ENCODE results near the gene MST1. TPM values are rescaled to one million over a fixed set of nuclear protein-coding genes. Genes with fewer than 3 reads are reported as not detected.

Gene MST1
- total and polyA plus RNA-seq, 12 donors = 7.5 to 241 (median 48.4) TPM

- Histone ChIP-seq H3K27ac (no peak overlapping the region), H3K4me1 (replicated peaks in 1 of 2) (no peaks in the 10 kb centered on the region), H3K4me3 (no peak overlapping the region), H3K9me3 (replicated peaks in 1 of 3) (no peaks in the 10 kb centered on the region), H3K36me3 (replicated peaks in 1 of 2) (no peaks in the 10 kb centered on the region), H3K27me3 (no peaks in the 10 kb centered on the region)
- intact Hi-C loops (cut with DNase I) = no loop called here
- WGBS, 4 donors = 80 to 84% (median 81%) methylated on average over 1 to 10 of the region's 10 CpGs
- TF ChIP-seq, protein P1, sequence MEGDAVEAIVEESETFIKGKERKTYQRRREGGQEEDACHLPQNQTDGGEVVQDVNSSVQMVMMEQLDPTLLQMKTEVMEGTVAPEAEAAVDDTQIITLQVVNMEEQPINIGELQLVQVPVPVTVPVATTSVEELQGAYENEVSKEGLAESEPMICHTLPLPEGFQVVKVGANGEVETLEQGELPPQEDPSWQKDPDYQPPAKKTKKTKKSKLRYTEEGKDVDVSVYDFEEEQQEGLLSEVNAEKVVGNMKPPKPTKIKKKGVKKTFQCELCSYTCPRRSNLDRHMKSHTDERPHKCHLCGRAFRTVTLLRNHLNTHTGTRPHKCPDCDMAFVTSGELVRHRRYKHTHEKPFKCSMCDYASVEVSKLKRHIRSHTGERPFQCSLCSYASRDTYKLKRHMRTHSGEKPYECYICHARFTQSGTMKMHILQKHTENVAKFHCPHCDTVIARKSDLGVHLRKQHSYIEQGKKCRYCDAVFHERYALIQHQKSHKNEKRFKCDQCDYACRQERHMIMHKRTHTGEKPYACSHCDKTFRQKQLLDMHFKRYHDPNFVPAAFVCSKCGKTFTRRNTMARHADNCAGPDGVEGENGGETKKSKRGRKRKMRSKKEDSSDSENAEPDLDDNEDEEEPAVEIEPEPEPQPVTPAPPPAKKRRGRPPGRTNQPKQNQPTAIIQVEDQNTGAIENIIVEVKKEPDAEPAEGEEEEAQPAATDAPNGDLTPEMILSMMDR (IDR thresholded peaks at IDR 0.05) = no peak
- TF ChIP-seq POLR2A (IDR thresholded peaks at IDR 0.05) = no peak
- no peak for DNase-seq
These were observed 34.2 kb downstream of the MST1 start for GRCh38 chr3:49654955-49655556.

DNA sequence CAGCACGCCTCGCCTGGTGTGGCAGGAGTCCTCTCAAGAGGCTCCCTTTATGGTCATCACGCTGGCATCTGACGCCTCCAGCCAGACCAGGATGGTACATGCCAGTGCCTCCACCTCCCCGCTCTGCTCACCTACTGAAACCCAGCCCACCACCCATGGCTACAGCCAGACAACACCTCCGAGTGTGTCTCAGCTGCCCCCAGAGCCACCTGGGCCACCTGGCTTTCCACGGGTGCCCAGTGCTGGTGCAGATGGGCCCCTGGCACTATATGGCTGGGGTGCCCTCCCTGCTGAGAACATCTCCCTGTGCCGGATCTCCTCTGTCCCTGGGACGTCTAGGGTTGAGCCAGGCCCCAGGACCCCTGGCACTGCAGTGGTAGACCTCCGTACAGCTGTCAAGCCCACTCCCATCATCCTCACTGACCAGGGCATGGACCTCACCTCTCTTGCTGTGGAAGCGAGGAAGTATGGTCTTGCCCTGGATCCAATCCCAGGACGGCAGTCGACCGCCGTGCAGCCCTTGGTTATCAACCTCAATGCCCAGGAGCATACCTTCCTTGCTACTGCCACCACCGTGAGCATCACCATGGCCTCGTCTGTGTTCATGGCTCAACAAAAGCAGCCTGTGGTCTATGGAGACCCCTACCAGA is 35.0 kb downstream of the MST1 start:
- WGBS, 4 donors = 93 to 95% (median 94%) methylated on average over 8 to 17 of the region's 17 CpGs
- DNase-seq = no peak
- no peak overlapping the region for H3K27ac ChIP-seq
- H3K36me3 ChIP-seq (replicated peaks in 1 of 2) = no peaks in the 10 kb centered on the region
- TF ChIP-seq, protein P1 (IDR thresholded peaks at IDR 0.05) = no peak
- TF ChIP-seq POLR2A (IDR thresholded peaks at IDR 0.05) = no peak
- no peaks in the 10 kb centered on the region for H3K27me3 ChIP-seq
- no peaks in the 10 kb centered on the region for H3K4me1 ChIP-seq (replicated peaks in 1 of 2)
- H3K9me3 ChIP-seq (replicated peaks in 1 of 3) = no peaks in the 10 kb centered on the region
- intact Hi-C loops (cut with DNase I) = no loop called here
- H3K4me3 ChIP-seq = no peak overlapping the region

DNA sequence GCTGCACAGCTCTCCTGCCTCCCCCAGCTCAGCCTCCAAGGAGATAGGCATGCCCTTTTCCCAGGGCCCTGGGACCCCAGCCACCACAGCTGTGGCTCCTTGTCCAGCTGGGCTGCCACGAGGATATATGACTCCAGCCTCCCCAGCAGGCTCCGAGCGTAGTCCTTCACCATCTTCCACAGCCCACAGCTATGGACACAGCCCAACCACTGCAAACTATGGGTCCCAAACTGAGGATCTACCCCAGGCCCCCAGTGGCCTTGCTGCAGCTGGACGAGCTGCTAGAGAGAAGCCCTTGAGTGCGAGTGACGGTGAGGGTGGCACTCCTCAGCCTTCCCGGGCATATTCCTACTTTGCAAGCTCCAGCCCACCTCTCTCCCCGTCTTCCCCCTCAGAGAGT is 35.7 kb downstream of the MST1 start:
- no peaks in the 10 kb centered on the region for H3K4me1 ChIP-seq (replicated peaks in 1 of 2)
- no peak overlapping the region for H3K4me3 ChIP-seq
- no peaks in the 10 kb centered on the region for H3K36me3 ChIP-seq (replicated peaks in 1 of 2)
- no peaks in the 10 kb centered on the region for H3K9me3 ChIP-seq (replicated peaks in 1 of 3)
- H3K27ac ChIP-seq = no peak overlapping the region
- no peak for DNase-seq
- intact Hi-C loops (cut with DNase I) = no loop called here
- WGBS, 4 donors = 67 to 91% (median 72%) methylated on average over 3 to 8 of the region's 8 CpGs
- no peaks in the 10 kb centered on the region for H3K27me3 ChIP-seq
- TF ChIP-seq, protein P1 (IDR thresholded peaks at IDR 0.05) = no peak
- no peak for TF ChIP-seq POLR2A (IDR thresholded peaks at IDR 0.05)

DNA sequence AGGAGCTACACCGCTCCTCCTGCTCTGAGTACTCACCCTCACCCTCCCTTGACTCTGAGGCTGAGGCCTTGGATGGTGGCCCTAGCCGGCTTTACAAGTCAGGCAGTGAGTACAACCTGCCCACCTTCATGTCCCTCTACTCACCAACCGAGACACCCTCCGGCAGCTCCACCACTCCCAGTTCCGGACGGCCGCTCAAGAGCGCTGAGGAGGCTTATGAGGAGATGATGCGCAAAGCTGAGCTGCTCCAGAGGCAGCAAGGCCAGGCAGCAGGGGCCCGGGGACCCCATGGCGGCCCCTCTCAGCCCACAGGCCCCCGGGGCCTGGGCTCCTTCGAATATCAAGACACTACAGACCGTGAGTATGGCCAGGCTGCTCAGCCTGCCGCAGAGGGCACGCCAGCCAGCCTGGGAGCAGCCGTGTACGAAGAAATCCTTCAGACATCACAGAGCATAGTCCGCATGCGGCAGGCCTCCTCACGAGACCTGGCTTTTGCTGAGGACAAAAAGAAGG is 36.3 kb downstream of the MST1 start:
- Histone ChIP-seq H3K36me3 (replicated peaks in 1 of 2) (no peaks in the 10 kb centered on the region), H3K4me1 (replicated peaks in 1 of 2) (no peaks in the 10 kb centered on the region), H3K4me3 (no peak overlapping the region), H3K27ac (no peak overlapping the region), H3K9me3 (replicated peaks in 1 of 3) (no peaks in the 10 kb centered on the region), H3K27me3 (no peaks in the 10 kb centered on the region)
- intact Hi-C loops (cut with DNase I) = no loop called here
- DNase-seq = no peak
- TF ChIP-seq, protein P1 (IDR thresholded peaks at IDR 0.05) = no peak
- no peak for TF ChIP-seq POLR2A (IDR thresholded peaks at IDR 0.05)
- 87 to 95% (median 89%) methylated on average over 20 to 21 of the region's 21 CpGs for WGBS, 4 donors

Data from adrenal gland (tissue), 12 donors.